Ishikawa (cell line): ENCODE measurements around the gene BAX.

Experiments used
- CEBPB ChIP-seq: IDR thresholded peaks from 2 replicates; pipeline ENCODE4 v1.6.1; 2012
- FOXM1 ChIP-seq: IDR thresholded peaks from 2 replicates; pipeline ENCODE4 v1.6.1; 2012; ENCODE audit warnings: low read depth, borderline replicate concordance
- MAX ChIP-seq: IDR thresholded peaks from 2 replicates; pipeline ENCODE4 v1.6.1; 2012
- RAD21 ChIP-seq: IDR thresholded peaks from 2 replicates; pipeline ENCODE4 v1.6.1; 2012; ENCODE audit warnings: low read depth
- REST ChIP-seq: IDR thresholded peaks from 2 replicates; pipeline ENCODE4 v1.6.1; 2012; ENCODE audit warnings: low read depth, mild to moderate bottlenecking
- TEAD4 ChIP-seq: IDR thresholded peaks from 2 replicates; pipeline ENCODE4 v1.6.1; 2012
- USF1 ChIP-seq: IDR thresholded peaks from 2 replicates; pipeline ENCODE4 v1.6.1; 2012
- YY1 ChIP-seq: IDR thresholded peaks from 2 replicates; pipeline ENCODE4 v1.6.1; 2012; ENCODE audit warnings: low read depth
- ZBTB7A ChIP-seq: IDR thresholded peaks from 2 replicates; pipeline ENCODE4 v1.6.1; 2012; ENCODE audit warnings: low read depth

GRCh38 chr19:49006905-49007304 is 52.2 kb downstream of the BAX start:
- no peak for TF ChIP-seq CEBPB
- TF ChIP-seq RAD21, result no peak
- TF ChIP-seq TEAD4, result no peak
- no peak for TF ChIP-seq MAX
- TF ChIP-seq YY1, result no peak
- TF ChIP-seq USF1, result no peak
- no peak for TF ChIP-seq FOXM1
- no peak for TF ChIP-seq REST
- TF ChIP-seq ZBTB7A, result no peak
